GM18951 (cell line): ENCODE measurements around the gene ARHGEF37.

Experiments
- POLR2A ChIP-seq: IDR thresholded peaks from 4 replicates; pipeline ENCODE4 v1.6.1; 2011; ENCODE audit warnings: mild to moderate bottlenecking; ENCODE audit not compliant: insufficient read length, insufficient read depth; ENCODE audit errors: extremely low read depth
- in situ Hi-C: fragments of 300-500 bp; cut with MboI; formaldehyde crosslinking; loops from one replicate; pipeline ENCODE4 v1.12.0; 2022; ENCODE audit warnings: low sequenced_read_pairs, mixed read lengths, inconsistent platforms; ENCODE audit not compliant: unreplicated experiment

The ARHGEF37 gene

DNA sequence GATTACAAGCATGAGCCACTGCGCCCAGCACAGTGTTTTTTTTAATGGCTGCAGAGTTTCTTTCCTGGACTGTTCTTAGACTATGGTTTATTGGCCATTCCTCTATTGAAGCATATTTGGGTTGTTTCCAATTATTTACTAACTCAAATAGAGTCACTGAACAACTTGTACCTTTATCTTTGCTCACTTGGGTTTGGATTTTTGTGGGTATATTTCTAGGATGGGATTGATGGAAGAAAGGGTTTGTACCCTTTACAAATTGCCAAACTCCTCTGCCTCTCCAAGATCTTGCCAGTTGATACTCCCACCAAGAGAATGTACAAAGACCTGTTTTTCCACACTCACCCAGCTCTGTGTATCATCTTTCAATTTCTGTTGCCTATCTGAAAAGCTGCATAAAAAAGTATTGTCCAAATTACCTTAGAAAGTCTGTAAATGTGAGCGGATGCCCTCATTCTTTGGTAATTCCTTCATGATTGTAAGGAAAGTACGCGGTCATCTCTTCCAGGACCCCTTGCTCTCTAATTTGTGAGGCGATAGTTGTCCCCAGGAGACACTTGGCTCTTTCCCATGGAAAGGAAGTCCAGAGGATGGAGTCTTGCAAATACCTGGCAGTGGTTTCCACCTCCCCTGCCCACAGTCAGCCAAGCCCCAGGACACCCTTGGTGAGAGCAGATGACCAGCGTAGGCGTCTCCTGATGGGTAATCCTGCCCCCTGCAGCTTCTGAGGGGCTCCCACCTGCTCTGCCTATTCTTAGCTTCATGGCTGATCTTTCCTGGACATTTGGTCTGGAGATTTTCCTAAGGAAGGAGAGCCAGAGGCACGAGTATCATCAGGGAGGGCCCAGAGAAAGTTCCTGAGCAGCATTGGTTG lies 33.0 kb downstream of the ARHGEF37 start:
- no peak for TF ChIP-seq POLR2A

DNA sequence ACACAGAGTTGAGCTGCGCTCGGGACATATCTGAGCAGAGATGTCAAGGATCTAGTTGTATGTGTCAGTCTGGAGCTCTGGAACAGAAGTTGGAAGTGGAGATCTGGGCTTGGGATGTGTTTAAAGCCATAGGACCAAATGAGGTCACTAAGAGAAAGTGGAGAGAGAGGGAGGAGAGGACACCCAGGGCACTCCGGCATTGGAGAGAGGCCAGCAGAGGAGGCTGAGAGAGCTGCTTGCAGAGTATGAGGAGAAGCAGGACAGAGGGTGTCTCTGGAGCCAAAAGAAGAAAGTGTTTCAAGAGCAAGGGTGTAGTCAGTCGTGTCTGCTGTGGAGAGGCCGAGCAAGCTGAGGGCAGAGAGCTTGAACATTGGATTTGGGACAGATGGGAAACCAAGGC lies 34.7 kb downstream of the ARHGEF37 start:
- in situ Hi-C loops, result no loop called here
- no peak for TF ChIP-seq POLR2A

More for the DNA sequence above, 33.0 kb downstream of the ARHGEF37 start:
- in situ Hi-C loops, result no loop called here

DNA sequence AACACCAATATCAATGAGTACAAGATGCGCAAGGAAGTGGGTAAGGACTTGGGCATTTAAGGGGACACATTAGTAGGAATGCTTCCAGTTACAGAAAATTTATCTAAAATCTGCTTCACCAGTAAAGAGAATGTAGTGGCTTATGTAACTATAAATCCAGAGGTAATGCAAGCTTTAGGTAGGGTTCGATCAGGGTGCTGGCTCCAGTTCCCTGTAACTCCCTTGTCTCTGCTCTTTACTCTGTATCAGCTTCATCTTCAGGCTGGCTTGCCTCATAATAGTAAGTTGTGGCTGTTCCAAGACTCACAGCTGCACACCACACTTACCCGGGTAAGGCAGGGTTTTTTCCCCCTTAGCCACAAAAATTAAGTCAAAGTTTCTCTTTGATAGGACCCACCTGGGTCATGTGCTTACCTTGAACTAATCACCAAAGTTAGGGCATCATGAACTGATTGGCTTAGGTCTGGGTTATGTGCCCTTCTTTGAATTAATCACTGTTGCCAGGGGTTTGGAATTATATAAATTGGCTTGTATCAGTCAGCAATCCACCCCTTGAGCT lies 35.5 kb downstream of the ARHGEF37 start:
- in situ Hi-C loops, result no loop called here
- TF ChIP-seq POLR2A, result no peak

- in situ Hi-C loops, result no loop called here
- no peak for TF ChIP-seq POLR2A
Measured at GRCh38 chr5:149617760-149618306, 36.5 kb downstream of the ARHGEF37 start.

- in situ Hi-C loops, result no loop called here
- TF ChIP-seq POLR2A, result no peak
Measured at GRCh38 chr5:149618581-149619248, 37.4 kb downstream of the ARHGEF37 start.

DNA sequence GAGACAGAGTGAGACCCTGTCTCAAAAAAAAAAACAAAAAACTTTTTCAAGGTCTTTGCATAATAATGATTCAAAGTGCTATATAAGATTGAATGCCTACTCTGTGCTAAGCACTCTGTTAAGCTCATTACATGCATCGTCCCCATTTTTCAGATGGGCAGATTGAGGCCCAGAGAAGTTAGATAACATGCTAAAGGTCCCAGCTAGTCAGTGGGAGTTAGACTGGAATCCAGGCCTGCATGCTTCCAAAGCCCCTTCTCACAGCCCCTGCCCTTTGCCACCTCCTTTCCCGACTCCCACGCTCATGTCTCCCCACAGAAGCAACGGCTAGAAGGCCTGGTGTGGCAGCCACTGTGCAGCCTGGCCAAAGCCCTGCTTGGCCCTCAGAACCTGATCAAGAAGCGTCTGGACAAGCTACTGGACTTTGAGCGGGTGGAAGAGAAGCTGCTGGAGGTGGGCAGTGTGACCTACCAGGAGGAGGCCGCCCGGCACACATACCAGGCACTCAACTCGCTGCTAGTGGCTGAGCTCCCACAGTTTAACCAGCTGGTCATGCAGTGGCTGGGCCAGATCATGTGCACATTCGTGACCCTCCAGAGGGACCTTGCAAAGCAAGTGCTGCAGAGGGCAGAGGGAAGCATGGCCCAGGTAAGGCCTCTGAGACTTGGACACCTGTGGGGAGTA lies 40.3 kb downstream of the ARHGEF37 start:
- in situ Hi-C loops, result no loop called here
- TF ChIP-seq POLR2A, result no peak

GRCh38 chr5:149622466-149622865 lies 41.2 kb downstream of the ARHGEF37 start:
- no peak for TF ChIP-seq POLR2A
- in situ Hi-C loops, result no loop called here

DNA sequence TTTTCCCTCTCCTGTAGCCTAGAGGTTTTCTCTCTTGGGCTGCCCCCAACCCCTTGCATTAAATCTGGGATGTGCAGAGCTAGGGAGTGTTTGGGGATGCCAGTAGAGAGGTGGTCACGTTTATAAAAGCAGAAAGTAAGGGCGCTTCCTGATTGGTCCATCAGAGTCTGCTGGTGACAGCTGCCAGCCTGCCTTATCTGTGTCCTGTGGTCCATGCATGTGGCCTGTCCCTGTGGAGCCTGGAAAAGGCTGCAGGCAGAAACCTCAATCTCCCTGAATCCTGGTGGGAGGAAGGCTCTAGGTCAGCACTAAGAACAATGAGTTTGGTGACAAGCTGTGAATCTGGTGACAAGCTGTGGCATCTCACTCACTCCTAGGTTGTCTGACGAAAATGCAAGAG lies 42.2 kb downstream of the ARHGEF37 start:
- in situ Hi-C loops, result no loop called here
- no peak for TF ChIP-seq POLR2A

DNA sequence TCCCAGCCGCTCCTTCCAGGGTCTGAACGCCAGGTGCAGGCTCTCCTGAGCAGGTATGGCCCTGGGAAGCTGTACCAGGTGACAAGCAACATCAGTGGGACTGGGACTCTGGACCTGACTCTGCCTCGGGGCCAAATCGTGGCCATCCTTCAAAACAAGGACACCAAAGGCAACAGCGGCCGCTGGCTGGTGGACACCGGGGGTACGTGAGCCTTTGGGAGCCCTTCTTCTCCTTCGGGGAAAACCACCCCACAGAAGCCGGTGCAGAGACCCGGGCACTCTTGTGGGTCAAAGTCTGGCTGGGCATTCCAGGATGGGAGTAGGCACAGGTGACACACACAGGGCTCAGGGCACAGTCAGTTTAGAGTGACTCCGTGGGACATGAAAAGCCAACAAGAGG lies 45.8 kb downstream of the ARHGEF37 start:
- TF ChIP-seq POLR2A, result no peak
- in situ Hi-C loops, result no loop called here

- no peak for TF ChIP-seq POLR2A
- in situ Hi-C loops, result no loop called here
Measured at GRCh38 chr5:149628221-149628620, 46.9 kb downstream of the ARHGEF37 start.

- no peak for TF ChIP-seq POLR2A
Measured at GRCh38 chr5:149628846-149629388, 47.6 kb downstream of the ARHGEF37 start.

DNA sequence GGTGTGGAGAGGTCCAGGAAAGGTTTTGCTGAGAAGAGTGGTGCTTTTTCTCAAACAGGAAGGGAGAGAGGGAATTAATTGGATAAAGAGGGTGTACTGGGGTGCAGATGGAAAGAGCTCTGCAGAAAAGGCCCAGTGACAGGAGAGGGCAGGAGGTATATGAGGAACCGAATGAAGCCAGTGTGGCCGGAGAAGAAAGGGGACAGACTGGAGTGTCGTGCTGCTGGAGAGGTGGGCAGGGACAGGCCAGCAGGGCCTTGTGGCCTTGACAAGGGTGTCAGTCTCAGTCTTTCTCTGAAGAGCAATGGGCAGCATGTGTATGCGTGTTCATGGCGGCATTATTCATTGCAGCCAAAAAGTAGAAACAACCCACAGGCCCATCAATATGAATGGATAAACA lies 48.1 kb downstream of the ARHGEF37 start:
- TF ChIP-seq POLR2A, result no peak
- in situ Hi-C loops, result no loop called here

More at GRCh38 chr5:149628846-149629388, 47.6 kb downstream of the ARHGEF37 start:
- in situ Hi-C loops, result no loop called here
